ENCODE data around the gene SPATC1L. TPM values are rescaled to one million over a fixed set of nuclear protein-coding genes. Genes with fewer than 3 reads are reported as not detected.
"Not testable (repeated sequence)": the region's sequence is repeated elsewhere in the genome, so short reads cannot be mapped to it uniquely, and the experiment has no call there.

SPATC1L gene
- total RNA-seq, 6 donors from 2014 or later: 0.91 to 22.0 (median 7.2) TPM

GRCh38 chr21:46180079-46180722, 4.1 kb downstream of the SPATC1L start:
- ATAC-seq (ENCODE audit: low FRiP score in 2 of 2) (no peak), DNase-seq (no peak)
- WGBS, 2 donors: 70 to 82% methylated on average over 24 of the region's 24 CpGs
- Histone ChIP-seq H3K4me3 (no peak overlapping the region), H3K4me1 (peaks cover 0 to 11% (median 2%) of the 10 kb centered on the region in 4 donors), H3K36me3 (no peaks in the 10 kb centered on the region), H3K27me3 (no peaks in the 10 kb centered on the region), H3K9me3 (peaks cover 0 to 5% (median 0%) of the 10 kb centered on the region in 4 donors), H3K27ac (no peak overlapping the region)
- TF ChIP-seq EP300 (IDR thresholded peaks at IDR 0.05) (no peak), POLR2A (IDR thresholded peaks at IDR 0.05) (no peak), CTCF (IDR thresholded peaks at IDR 0.05) (no peak), POLR2AphosphoS5 (IDR thresholded peaks at IDR 0.05) (no peak)

GRCh38 chr21:46179708-46180078, 4.6 kb downstream of the SPATC1L start:
- DNase-seq: peak in 1 of 2 donors; percentile 80
- no peak for ATAC-seq (ENCODE audit: low FRiP score in 2 of 2)
- H3K4me3 ChIP-seq: no peak overlapping the region
- WGBS, 2 donors: 72 to 89% methylated on average over 16 to 17 of the region's 17 CpGs
- no peaks in the 10 kb centered on the region for H3K36me3 ChIP-seq
- H3K9me3 ChIP-seq: peaks cover 0 to 5% (median 2%) of the 10 kb centered on the region in 4 donors
- H3K27me3 ChIP-seq: no peaks in the 10 kb centered on the region
- no peak overlapping the region for H3K27ac ChIP-seq
- TF ChIP-seq CTCF (IDR thresholded peaks at IDR 0.05) (no peak), EP300 (IDR thresholded peaks at IDR 0.05) (no peak), POLR2AphosphoS5 (IDR thresholded peaks at IDR 0.05) (no peak), POLR2A (IDR thresholded peaks at IDR 0.05) (no peak)
- peaks cover 0 to 11% (median 0%) of the 10 kb centered on the region in 4 donors for H3K4me1 ChIP-seq

GRCh38 chr21:46178961-46179360, 5.3 kb downstream of the SPATC1L start:
- H3K4me3 ChIP-seq: no peak overlapping the region
- no peak for ATAC-seq (ENCODE audit: low FRiP score in 2 of 2)
- H3K4me1 ChIP-seq: peaks cover 0 to 9% (median 0%) of the 10 kb centered on the region in 4 donors
- TF ChIP-seq CTCF (IDR thresholded peaks at IDR 0.05): no peak
- WGBS, 2 donors: 78 to 97% methylated on average over 4 of the region's 4 CpGs
- no peaks in the 10 kb centered on the region for H3K27me3 ChIP-seq
- H3K9me3 ChIP-seq: peaks cover 0 to 5% (median 2%) of the 10 kb centered on the region in 4 donors
- H3K36me3 ChIP-seq: no peaks in the 10 kb centered on the region
- no peak overlapping the region for H3K27ac ChIP-seq
- DNase-seq: no peak

GRCh38 chr21:46176443-46177129, 7.7 kb downstream of the SPATC1L start:
- 91 to 95% methylated on average over 3 of the region's 3 CpGs for WGBS, 2 donors
- H3K9me3 ChIP-seq: not testable (repeated sequence)

GRCh38 chr21:46173573-46173972, 10.7 kb downstream of the SPATC1L start:
- DNase-seq: no peak
- H3K4me1 ChIP-seq: no peaks in the 10 kb centered on the region
- no peak overlapping the region for H3K4me3 ChIP-seq
- peaks cover 0 to 5% (median 2%) of the 10 kb centered on the region in 4 donors for H3K9me3 ChIP-seq
- H3K36me3 ChIP-seq: no peaks in the 10 kb centered on the region
- ATAC-seq (ENCODE audit: low FRiP score in 2 of 2): no peak
- H3K27me3 ChIP-seq: no peaks in the 10 kb centered on the region
- TF ChIP-seq EP300 (IDR thresholded peaks at IDR 0.05) (no peak), CTCF (IDR thresholded peaks at IDR 0.05) (no peak), POLR2A (IDR thresholded peaks at IDR 0.05) (no peak), POLR2AphosphoS5 (IDR thresholded peaks at IDR 0.05) (no peak)
- 100% methylated on average over 1 of the region's 1 CpG for WGBS, 2 donors
- H3K27ac ChIP-seq: no peak overlapping the region

More at GRCh38 chr21:46176443-46177129, 7.7 kb downstream of the SPATC1L start:
- not testable (repeated sequence) for ATAC-seq (ENCODE audit: low FRiP score in 2 of 2); H3K36me3 ChIP-seq; H3K27ac ChIP-seq; H3K4me1 ChIP-seq; H3K4me3 ChIP-seq; H3K27me3 ChIP-seq; DNase-seq

Measured in upper lobe of left lung (tissue), 6 donors.